ENCODE data around the gene COL24A1. TPM values are rescaled to one million over a fixed set of nuclear protein-coding genes. Genes with fewer than 3 reads are reported as not detected.

The COL24A1 gene
- total and polyA plus RNA-seq, 12 donors: 0.04 to 2.3 (median 0.54) TPM

DNA sequence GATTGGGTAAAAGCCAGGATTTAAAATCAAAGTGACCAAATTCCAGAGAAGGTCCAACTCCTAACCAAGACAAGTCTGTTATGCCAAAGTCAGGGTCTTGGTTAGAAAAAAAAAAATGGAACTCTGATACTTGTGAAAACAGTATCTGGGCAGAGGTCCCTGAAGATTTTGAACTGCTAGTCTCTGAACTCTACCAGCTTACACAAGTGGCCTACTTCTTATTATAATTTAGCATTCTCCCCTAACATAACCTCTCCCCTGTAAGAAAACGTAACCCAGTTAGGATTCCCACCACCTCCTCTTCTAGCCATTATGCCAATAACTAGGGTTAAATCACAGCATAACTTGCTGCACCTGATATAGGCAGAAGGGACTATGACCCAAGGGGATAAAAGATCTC lies 220.5 kb downstream of the COL24A1 start:
- no peak overlapping the region for H3K4me3 ChIP-seq
- no peak for TF ChIP-seq CTCF (IDR thresholded peaks at IDR 0.05)
- no peak for DNase-seq
- H3K9me3 ChIP-seq: no peaks in the 10 kb centered on the region
- intact Hi-C loops (cut with DNase I): no loop called here
- H3K36me3 ChIP-seq: no peaks in the 10 kb centered on the region
- no peaks in the 10 kb centered on the region for H3K27me3 ChIP-seq
- H3K27ac ChIP-seq: no peak overlapping the region
- H3K4me1 ChIP-seq: no peaks in the 10 kb centered on the region
- ATAC-seq: no peak
- 71 to 95% methylated on average over 1 of the region's 1 CpG for WGBS, 2 donors

GRCh38 chr1:85935234-85935633 lies 221.3 kb downstream of the COL24A1 start:
- H3K27ac ChIP-seq: no peak overlapping the region
- H3K9me3 ChIP-seq: no peaks in the 10 kb centered on the region
- ATAC-seq (no peak), DNase-seq (no peak)
- intact Hi-C loops (cut with DNase I): no loop called here
- H3K36me3 ChIP-seq: no peaks in the 10 kb centered on the region
- WGBS, 2 donors: 85 to 91% methylated on average over 2 of the region's 2 CpGs
- TF ChIP-seq CTCF (IDR thresholded peaks at IDR 0.05): no peak
- H3K4me1 ChIP-seq: no peaks in the 10 kb centered on the region
- no peak overlapping the region for H3K4me3 ChIP-seq
- no peaks in the 10 kb centered on the region for H3K27me3 ChIP-seq

DNA sequence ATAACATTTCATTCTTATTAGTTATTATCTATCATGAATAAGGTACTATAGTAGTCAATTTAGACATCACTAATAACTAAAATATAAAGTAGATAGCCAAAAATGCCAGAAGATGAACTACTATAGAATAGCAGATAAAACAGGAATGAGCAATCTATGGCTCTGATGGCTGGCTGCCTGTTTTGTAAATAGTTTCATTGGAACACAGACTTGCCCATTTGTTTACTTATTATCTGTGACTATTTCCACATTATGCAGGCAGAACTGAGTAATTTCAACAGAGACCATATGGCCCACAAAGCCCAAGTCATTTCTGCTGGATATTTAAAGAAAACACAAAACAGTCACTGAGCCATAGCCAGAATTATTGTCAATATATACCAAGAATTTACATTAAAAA lies 222.1 kb downstream of the COL24A1 start:
- Histone ChIP-seq H3K27me3 (no peaks in the 10 kb centered on the region), H3K9me3 (no peaks in the 10 kb centered on the region), H3K4me3 (no peak overlapping the region), H3K36me3 (no peaks in the 10 kb centered on the region), H3K4me1 (no peaks in the 10 kb centered on the region), H3K27ac (no peak overlapping the region)
- DNase-seq: no peak
- TF ChIP-seq CTCF (IDR thresholded peaks at IDR 0.05): no peak
- intact Hi-C loops (cut with DNase I): no loop called here
- no peak for ATAC-seq

GRCh38 chr1:85933961-85934360 lies 222.6 kb downstream of the COL24A1 start:
- intact Hi-C loops (cut with DNase I): no loop called here
- no peak for TF ChIP-seq CTCF (IDR thresholded peaks at IDR 0.05)
- Histone ChIP-seq H3K9me3 (no peaks in the 10 kb centered on the region), H3K27me3 (no peaks in the 10 kb centered on the region), H3K36me3 (no peaks in the 10 kb centered on the region), H3K4me3 (no peak overlapping the region), H3K27ac (no peak overlapping the region), H3K4me1 (no peaks in the 10 kb centered on the region)
- no peak for DNase-seq
- peak in 1 of 8 donors; percentile 70 for ATAC-seq

- Histone ChIP-seq H3K4me1 (no peaks in the 10 kb centered on the region), H3K9me3 (no peaks in the 10 kb centered on the region), H3K27me3 (no peaks in the 10 kb centered on the region), H3K36me3 (no peaks in the 10 kb centered on the region), H3K4me3 (no peak overlapping the region), H3K27ac (no peak overlapping the region)
- WGBS, 2 donors: 62 to 63% methylated on average over 3 of the region's 3 CpGs
- ATAC-seq (no peak), DNase-seq (no peak)
- intact Hi-C loops (cut with DNase I): no loop called here
- peak in 1 of 9 donors; percentile 13 for TF ChIP-seq CTCF (IDR thresholded peaks at IDR 0.05)
Measured at GRCh38 chr1:85911742-85912141, 244.8 kb downstream of the COL24A1 start.

Data from heart right ventricle (tissue), 16 donors.